Inflammatory macrophage (primary cell): ENCODE results near the gene TXNL1.
"Not testable (repeated sequence)": the region's sequence is repeated elsewhere in the genome, so short reads cannot be mapped to it uniquely, and the experiment has no call there.

Source experiments
- DNase-seq, 2 donors: peaks; one replicate each; pipeline ENCODE4 v3.0.0-alpha.2; 2020 to 2022
- total RNA-seq, 18 experiments: gene quantifications; one replicate each; lab custom pipeline; 2026; ENCODE audit warnings: mixed read lengths in 6 of 18, inconsistent platforms in 2 of 18; lab: John Stamatoyannopoulos, UW

TXNL1 gene
- 45.7 to 81.2 (median 71.3) reads per million in 18 experiments for total RNA-seq

DNA sequence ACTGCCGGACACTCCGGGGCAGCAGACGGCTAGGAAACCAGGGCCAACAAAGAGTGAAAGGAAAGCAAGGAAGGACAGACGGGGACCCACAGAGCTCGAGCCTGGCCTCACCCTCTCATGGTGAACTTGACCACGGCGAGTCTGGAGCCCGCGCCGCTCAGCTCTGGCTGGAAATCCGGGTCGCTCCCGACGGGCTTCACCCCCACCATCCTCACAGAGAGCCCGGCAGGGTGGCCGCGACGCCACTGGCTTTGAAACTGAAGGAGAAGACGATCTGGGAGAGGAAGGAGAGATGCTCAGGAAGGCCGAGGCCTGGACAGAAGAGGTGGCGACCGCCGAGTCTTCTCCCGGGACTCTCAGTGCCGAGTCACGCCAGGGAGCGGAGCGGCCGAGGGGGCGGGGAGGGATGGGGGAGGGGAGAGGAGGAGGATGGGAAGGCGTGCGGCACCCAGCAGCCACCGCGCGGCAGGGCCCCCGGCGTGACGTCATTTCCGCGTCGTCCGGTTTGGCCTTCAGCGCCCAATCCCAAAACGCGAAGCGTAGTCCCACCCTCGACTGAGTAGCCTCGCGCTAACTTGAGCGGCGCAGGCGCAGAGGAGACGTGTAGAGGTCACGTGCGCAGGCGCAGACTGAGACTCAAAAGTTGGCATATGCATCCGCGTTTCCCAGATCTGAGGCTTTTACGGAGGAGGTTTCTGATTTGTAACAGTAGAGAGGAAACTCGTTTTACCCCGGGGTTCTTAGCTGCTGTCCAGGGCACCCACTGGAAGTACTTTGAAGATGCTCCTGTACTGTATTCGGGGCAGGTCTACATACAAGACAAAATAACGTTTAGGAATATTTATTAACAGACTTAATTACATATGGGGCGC, at the start of gene TXNL1:
TSS of gene TXNL1 (minus strand) at position 361 of the 872 bp plus-strand sequence. CDS start at position 209, 152 bp downstream.
- DNase-seq: peak; percentile 99 to 100

DNA sequence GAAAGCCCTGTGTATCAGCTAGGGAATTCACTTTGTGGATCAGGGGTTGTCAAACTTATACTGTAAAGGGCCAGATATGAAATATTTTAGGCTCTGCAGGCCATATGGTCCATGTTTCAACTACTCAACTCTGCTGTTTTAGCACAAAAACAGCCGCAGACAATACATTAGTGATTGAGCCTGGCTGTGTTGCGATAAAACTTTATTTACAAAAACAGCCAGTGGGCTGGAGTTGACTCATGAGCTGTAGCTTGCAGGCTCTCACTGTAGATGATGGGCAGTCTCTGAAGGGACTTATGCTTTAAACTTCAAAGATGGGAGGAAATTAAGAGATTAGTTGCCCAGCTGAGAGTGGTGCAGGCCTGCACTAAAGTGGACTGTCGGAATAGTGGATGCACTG, 45.9 kb upstream of the TXNL1 start:
- no peak for DNase-seq

DNA sequence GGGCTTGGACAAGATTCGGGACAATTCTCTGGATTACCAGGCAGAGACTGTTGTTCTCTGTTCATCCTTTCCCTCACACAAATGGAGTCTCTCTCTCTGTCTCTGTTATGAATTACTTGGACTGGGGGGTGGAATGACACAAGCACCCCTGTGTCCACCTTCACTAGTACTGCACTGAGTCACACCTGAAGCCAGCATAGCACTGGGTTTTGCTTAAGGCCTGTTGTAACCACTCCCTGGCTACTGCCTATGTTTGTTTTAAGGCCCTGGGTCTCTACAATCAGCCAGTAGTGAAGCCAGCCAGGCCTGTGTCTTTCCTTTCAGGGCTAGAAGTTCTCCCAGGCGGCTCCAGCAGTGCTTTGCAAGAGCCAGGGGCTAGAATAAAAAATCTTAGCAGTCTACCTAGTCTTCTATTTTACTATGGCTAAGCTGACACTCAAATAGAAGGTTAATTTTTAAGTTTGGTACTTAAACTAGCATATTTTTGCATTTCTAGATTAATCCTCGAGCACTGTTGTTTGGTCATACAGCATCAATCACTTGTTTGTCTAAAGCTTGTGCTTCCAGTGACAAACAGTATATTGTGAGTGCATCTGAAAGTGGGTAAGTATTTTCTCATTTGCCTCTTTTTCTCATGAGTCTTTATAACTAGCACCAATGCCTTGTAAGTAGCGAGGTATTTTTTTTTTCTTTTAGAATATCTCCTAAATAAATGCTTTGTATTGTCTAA, 40.6 kb upstream of the TXNL1 start:
- no peak for DNase-seq

DNA sequence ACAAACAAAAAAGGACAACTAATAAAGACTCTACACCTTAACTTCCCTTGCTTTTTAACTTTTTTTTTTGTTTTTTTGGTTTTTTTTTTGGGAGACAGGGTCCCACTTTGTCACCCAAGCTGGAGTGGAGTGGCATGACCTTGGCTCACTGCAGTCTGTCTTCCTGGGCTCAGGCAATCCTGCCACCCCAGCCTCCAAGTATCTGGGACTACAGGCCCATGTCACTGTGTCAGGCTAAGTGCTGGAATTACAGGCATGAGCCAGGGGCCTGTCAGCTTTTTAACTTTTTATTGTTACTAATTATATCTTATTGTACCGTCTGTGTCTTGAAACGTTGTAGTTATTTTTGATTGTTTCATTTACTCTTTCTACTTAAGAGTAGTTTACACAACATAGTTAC, 38.2 kb upstream of the TXNL1 start:
- DNase-seq: no peak

DNA sequence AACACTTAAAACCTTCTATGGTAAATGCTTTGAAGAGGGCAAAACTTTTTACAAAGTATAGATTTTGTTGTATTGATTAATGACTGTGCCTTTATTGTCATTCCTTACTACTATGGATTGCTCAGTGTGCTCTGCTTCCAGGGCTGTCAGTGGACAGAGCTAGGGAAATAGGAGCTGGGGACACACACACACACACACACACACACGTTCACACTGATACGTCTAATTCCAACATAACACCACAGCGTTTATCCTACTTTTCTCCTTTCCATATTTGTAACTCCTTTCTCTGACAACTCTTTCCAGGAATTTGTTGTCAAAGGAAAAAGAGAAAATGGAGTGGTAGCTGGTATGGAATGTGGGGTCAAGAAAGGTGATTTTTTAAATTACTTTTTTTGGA, 34.6 kb upstream of the TXNL1 start:
- no peak for DNase-seq

DNA sequence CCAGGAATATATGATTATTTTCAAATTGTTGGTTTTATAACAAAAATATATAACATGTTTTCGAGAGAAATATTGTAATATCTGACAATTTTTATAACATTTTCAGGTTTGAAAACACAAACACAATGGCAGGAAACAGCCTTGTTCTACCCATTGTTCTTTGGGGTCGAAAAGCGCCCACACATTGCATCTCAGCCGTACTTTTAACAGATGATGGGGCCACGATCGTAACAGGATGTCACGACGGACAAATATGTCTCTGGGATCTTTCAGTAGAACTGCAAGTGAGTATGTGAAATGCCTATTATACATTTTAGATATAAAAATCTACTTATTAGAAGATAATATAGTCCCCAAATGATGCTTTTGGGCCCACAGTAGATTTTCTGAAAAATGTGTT, 34.0 kb upstream of the TXNL1 start:
- DNase-seq: no peak

DNA sequence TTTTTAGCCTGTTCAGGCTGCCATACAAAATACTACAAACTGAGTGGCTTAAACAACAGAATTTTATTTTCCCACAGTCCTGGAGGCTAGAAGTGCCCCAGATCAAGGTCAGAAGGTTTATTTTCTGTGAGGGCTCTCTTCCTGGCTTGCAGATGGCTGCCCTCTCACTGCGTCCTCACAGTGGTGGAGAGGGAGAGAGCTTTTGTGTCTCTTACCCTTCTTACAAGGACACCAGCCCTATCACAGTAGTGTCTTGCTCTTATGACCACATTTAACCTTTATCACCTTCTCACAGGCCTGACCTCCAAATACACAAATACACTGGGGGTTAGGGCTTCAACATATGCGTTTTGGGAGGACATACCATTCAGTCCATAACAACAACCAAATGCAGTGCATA, 24.5 kb upstream of the TXNL1 start:
- no peak for DNase-seq

DNA sequence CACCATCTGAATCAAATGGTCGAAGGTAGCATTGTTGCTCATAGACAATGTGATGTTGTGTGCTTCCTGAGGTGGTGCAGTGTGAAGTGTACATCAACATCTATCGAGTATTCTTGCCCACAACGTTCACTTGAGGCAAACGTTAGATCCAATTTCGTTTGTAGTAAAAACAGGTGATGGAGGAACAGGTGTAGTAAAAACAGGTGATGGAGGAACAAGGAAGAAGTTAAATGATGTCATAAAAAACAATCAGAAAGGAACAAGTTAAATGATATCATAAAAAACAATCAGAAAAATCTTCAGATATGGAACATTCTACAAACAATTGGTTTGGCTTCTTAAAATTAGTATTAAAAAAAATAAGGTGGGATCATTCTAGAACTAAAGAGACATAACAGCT, 24.1 kb upstream of the TXNL1 start:
- DNase-seq: no peak

DNA sequence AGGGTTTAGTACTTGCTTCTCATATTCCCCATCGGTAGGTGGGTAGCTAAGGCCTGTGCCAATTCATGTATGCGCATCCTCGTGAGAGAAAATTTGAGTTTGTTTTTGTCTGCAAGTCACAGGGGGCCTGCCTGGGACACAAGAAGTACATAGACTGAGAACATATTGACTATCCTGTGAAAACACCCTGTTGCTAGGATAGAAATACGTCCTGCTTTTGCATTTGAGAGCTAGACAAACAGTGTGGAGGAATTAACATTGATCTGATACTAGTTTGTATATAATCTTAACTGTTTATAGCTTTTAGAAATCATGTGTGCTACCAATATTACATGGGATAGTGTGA, 23.6 kb upstream of the TXNL1 start:
- DNase-seq: no peak

DNA sequence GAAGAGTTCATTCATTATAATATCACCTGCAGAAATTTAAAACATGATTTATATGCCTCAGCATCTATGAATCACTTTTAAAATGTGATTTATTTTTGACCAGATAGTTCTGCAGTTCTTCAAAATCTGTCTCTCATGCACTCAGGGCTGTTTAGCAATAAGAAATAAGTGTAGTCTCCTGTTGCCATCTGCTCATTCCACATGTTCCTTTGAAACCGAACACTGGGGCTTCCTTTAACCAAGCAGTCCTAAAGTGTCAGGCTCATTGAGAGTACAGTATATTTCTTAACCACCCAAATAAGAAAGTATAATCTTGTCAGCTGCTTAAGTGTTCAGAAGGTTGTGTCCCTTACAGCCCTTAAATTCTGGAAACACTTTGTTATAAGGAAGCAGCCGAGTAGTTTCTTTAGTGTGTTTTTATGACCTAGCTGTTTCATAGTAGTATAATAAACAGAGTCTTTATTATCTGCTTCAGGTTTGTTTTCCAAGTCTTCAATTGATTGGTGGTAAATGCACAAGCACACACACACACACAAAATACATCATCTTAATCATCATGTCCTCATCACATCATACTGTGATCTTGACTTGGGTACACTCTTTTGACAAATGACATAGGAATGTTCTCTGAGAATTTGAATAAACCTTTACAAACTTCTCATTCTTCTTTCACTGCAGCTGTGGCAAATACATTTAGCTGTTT, 23.1 kb upstream of the TXNL1 start:
- no peak for DNase-seq

DNA sequence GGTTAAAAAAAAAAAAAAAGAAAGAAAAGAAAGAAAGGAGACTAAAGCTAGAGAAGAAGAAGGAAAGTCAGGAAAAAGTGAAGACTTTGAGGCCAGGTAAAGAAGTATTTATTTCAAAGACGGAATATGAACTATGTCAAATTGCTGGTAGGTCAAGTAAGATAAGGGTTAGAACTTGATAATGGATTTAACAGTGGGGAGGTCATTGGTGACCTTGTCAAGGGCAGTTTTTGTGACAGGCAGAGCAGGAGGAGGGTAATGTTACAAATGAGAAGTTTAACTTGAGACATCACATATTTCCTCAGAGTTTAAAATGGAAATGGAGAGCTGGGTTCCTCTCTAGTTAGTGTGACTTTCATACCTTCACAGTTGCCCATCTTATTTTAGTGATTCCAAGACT, 22.3 kb upstream of the TXNL1 start:
- DNase-seq: peak in 1 of 2 donors; percentile 7

DNA sequence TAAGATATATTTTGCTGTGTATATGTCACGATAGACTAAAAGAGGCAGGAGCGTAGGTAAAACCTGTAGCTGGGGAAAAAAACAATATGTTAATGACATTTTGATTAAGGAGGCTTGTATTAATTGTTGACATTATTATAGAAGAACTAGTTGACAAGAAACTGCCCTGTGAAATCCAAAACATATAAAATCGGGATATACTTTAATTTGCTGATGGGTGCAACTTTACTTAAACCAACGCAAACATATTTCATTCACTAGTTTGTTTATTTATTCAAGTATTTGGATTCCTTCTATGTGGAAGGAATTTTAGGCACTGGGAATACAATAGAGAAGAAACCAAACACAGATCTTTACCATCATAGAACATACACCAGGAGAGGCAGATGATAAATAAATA, 20.7 kb upstream of the TXNL1 start:
- no peak for DNase-seq

DNA sequence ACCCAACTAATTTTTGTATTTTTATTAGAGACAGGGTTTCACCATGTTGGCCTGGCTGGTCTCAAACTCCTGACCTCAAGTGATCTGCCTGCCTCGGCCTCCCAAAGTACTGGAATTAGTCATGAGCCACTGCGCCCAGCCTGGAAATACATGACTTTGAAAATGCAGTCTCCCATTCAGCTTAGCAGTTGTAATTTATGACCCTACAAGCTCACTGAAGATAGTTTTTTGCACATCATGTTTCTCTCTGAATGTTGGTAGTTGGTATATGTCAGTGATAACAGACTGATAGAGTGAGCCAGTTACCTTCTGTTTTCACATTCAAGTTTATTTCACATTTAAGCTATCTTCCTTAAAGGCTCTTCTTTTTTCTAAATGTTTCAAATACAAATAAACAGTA, 19.9 kb upstream of the TXNL1 start:
- DNase-seq: no peak

DNA sequence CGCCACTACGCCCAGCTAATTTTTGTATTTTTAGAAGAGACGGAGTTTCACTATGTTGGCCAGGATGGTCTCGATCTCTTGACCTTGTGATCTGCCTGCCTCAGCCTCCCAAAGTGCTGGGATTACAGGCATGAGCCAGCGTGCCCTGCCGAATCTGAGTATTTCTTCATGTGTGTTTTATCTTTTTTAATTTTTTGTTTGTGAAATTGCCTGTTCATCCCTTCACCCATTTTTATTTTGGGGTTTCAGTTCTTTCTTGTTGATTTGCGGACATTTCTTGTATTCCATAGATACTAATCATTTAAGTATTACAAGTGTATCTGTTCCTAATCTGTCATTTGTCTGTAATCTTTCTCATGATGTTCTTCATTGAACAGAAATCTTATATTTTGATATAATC, 15.9 kb upstream of the TXNL1 start:
- DNase-seq: not testable (repeated sequence)

DNA sequence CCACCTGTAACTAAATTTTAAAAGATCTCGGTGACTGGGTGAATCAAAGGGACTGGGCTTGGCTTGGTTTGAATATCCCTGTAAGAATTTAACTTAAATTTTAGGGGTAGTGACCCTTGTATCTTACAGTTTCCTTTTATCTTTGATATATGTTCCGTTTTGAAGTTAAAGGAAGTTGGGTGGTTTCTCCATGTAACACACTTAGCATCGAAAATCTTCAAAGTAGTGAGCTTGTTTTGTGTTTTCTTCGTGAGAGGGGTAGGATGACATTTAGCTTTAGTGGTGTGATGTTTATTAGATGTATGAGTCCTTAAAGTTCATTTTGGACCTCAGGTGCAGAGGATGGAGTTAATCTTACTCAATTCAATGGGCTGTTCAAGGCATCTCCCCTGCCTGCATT, 14.4 kb upstream of the TXNL1 start:
- DNase-seq: peak; percentile 11 to 35

DNA sequence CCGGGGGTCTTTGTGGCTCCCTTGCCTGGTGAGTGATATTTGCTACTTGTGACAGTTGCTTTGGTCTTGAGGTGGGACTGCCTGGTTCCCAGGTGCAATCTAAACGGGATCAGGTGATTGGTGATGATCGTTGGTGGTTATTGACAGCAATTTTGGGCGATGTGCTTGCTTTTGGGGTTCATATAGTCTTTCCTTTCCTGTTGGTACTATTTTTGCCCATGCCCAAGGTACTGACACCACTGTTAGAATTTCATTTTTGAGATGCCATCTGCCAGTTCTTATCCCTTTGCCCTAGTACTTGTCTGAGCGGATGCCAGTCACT, 13.3 kb upstream of the TXNL1 start:
- no peak for DNase-seq

DNA sequence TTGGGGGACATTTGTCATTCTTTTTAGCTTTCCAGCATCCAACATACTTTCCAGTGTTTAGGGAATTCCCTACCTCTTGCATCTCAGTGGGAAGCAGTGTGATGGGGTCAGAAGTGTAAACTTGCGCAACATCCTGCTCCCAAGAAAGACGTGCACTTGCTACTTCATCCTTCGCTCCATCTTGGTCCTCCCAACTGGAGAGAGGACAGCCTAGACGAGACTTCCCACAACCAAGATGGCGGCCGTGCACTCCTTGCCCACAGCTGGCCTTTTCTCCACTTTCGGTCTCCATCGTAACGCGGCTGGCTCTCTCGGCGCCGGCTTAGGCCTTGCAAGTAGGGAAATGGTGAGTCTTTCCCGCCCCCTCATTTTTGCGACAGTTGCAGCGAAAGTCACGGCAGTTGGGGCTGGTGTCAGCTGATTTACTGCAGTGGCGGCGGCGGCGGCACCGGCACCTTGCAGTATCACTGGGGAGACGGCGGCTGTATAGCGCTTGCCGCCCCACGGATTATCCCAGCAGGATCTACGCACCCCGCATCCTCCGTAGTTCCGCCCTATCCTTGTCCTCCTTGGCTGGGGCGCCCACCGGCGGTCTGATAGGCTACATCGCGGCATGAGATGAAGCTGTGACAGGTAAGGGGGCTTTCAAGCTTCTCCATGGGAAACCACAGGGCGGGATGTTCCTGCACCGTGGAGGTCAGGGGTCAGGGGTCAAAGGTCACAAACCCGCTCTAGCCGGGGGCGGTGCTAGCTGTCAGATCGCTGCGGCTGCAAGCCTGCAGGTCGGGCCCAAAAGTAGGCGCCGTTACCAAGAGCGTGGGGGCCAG, 12.8 kb upstream of the TXNL1 start, which contains the start of gene WDR7:
TSS of gene WDR7 (plus strand) at position 416 of the 827 bp plus-strand sequence. CDS start 21,157 bp downstream, outside the sequence.
- peak; percentile 98 to 99 for DNase-seq

DNA sequence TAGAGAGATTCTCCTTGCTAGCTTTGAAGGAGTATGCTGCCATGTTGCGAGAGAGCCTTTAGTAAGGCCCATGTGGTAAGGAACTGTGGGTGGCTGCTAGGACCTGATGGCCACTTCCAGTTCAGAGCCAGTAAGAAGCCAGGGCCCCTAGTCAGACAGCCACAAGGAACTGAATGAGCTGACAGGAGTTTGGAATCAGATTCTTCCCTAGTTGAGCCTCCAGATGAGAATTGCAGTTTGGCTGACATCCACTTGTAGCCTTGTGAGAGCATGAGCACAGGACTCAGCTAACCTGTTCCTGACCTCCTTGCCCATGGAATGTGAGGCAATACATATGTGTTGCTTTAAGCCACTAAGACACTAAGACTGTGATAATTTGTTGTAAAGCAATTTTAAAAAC, 11.6 kb upstream of the TXNL1 start:
- peak; percentile 41 to 74 for DNase-seq

DNA sequence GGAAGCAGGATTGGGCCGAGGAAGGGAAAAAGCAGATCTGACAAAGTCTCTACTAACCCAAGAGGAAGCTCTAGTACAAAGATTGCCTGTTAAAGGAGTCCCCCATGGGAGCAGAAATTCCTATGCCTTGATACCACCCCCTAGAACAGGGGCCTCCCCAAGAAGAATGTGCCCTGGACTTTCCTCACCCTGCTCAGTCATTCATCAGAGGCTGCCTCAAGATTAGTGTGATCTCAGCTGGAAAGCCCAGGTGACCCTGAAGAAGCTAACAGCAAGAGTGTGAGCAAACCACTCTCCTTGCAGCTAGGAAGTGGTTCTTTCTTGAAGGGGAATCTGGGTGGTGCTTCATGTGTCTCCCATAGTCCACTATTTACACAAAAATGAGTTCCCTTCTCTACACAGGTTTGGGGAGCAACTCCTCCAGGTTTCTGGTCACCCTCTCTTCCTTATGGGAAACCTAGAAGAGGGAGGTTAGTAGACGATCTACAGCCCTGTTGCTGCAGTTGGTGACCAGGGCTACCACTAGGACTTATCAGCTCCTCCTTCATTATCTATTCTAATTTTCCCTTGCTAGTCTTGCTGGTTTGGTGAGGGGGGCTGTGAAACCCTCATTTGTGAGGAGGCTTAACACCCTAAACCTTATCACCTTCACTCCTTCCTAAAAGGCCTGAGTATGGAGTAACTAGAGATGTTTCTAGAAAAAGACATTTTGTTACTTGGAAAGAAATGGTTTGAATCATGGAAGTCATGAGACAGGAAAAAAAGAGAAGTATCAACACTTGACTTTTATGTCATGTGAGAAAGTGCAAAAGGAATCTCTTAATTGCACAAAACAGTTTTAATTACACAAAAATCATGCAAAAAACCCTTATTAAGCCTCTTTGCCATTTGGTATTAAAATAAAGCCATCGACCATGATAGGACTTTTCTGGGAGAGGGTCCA, 9.8 kb upstream of the TXNL1 start:
- DNase-seq: peak; percentile 41 to 73

DNA sequence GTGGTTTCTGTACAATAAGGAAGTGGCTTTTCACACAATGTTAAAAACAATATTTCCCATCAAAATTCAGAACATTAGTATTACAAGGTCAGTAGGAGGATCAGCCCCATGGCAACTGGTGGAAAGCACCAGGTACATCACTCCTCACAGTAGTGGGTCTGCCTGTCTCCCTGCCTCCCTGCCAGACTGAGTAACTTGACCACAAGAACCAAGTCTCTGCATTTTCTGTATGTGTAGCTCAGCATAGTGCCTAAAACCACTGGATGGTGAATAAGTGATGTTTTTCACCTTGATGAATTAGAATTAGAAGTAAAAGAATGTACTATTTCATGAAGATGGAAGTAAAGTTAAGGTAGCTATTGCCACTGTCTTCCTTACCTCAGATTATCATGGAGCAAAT, 8.7 kb upstream of the TXNL1 start:
- DNase-seq: no peak

DNA sequence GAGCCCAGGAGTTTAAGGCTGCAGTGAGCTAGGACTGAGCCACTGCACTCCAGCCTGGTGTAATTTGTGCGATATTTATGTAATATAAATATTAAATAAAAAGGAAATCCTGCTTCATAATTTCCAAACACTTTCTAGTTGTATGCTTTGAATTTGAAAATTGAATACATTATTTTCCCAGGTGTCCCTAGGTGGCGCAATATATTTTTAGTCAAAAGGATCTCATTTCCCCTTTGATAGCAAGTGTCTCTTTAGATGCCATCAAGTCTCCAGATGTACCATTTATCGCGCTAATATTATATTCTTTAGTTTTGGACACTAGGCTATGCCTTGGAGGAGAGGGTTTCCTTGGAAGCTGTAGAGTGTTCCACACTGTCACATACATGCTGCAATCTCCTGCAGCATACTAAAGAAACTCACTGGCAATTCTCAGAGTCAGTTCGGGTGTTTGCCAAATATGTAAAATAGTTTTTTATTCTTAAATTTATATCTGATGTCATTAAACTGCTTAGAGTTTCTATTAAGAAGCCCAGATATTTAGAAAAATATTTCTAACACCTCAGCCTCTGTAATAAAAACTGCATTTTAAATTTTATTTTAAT, 7.1 kb upstream of the TXNL1 start:
- no peak for DNase-seq
